HG02642 (cell line): ENCODE measurements around the gene NR0B1.

Experiments used
- ATAC-seq: cut with Tn5 transposase; IDR thresholded peaks from one replicate; pipeline ENCODE4 v1.9.1; 2021; ENCODE audit warnings: mild to moderate bottlenecking; ENCODE audit not compliant: unreplicated experiment, poor library complexity

NR0B1 gene

GRCh38 chrX:30309139-30309571, at the start of gene NR0B1:
Gene NR0B1, minus strand, starts transcription at chrX:30309390. Its CDS starts 27 bp downstream, at chrX:30309363.
- ATAC-seq = no peak

- ATAC-seq = no peak
Observed at GRCh38 chrX:30349946-30350345, 40.8 kb upstream of the NR0B1 start.

- no peak for ATAC-seq
Observed at GRCh38 chrX:30343206-30343605, 34.0 kb upstream of the NR0B1 start.

- ATAC-seq = no peak
Observed at GRCh38 chrX:30340753-30341152, 31.6 kb upstream of the NR0B1 start.

- no peak for ATAC-seq
Observed at GRCh38 chrX:30327762-30328161, 18.6 kb upstream of the NR0B1 start.

- ATAC-seq = no peak
Observed at GRCh38 chrX:30317308-30317707, 8.1 kb upstream of the NR0B1 start.

- ATAC-seq = no peak
Observed at GRCh38 chrX:30313322-30313721, 4.1 kb upstream of the NR0B1 start.

GRCh38 chrX:30312858-30313257, 3.7 kb upstream of the NR0B1 start:
- no peak for ATAC-seq

- ATAC-seq = no peak
Observed at GRCh38 chrX:30310429-30311206, 1.4 kb upstream of the NR0B1 start.

GRCh38 chrX:30308263-30309138, 689 bp downstream of the NR0B1 start:
- peak; percentile 45 for ATAC-seq

- no peak for ATAC-seq
Observed at GRCh38 chrX:30307466-30307865, 1.7 kb downstream of the NR0B1 start.

- ATAC-seq = no peak
Observed at GRCh38 chrX:30304866-30305265, 4.3 kb downstream of the NR0B1 start.

GRCh38 chrX:30302956-30303355, 6.2 kb downstream of the NR0B1 start:
- ATAC-seq = no peak

- no peak for ATAC-seq
Observed at GRCh38 chrX:30301963-30302362, 7.2 kb downstream of the NR0B1 start.

- no peak for ATAC-seq
Observed at GRCh38 chrX:30301208-30301607, 8.0 kb downstream of the NR0B1 start.

- no peak for ATAC-seq
Observed at GRCh38 chrX:30296408-30297254, 12.6 kb downstream of the NR0B1 start.

- ATAC-seq = no peak
Observed at GRCh38 chrX:30283456-30284200, 25.6 kb downstream of the NR0B1 start.

GRCh38 chrX:30282527-30282926, 26.7 kb downstream of the NR0B1 start:
- ATAC-seq = no peak

GRCh38 chrX:30280428-30280827, 28.8 kb downstream of the NR0B1 start:
- no peak for ATAC-seq

- ATAC-seq = no peak
Observed at GRCh38 chrX:30278365-30278764, 30.8 kb downstream of the NR0B1 start.
